HEK293 (cell line): ENCODE measurements around the gene PTPRR.

ENCODE experiments used
- CTCF ChIA-PET: fragments of 350-600 bp; formaldehyde crosslinking; extraction: SDS; loops from one replicate; lab custom pipeline; 2021; ENCODE audit warnings: antibody characterized with exemption; lab: Yijun Ruan, JAX
- POLR2A ChIA-PET: fragments of 300-600 bp; formaldehyde crosslinking; extraction: SDS; loops from one replicate; lab custom pipeline; 2020; ENCODE audit warnings: antibody characterized with exemption, inconsistent platforms; lab: Yijun Ruan, JAX
- H3K27ac ChIP-seq: fragments of 200-500 bp; sonication (Bioruptor generic); 2 replicates; pipeline ENCODE4 v1.5.1; 2014; ENCODE audit warnings: low read depth, low read length, control low read depth, inconsistent platforms; ENCODE audit errors: extremely low read depth
- H3K36me3 ChIP-seq, 2 experiments: fragments of 200-500 bp in 1 of 2; sonication (Bioruptor generic) in 1 of 2; 1 replicate in 1 of 2; 2 replicates in 1 of 2; pipeline ENCODE4 v1.5.1; 2014 to 2017; ENCODE audit warnings: inconsistent platforms in 2 of 2, low read length in 2 of 2; ENCODE audit not compliant: control insufficient read depth in 2 of 2, insufficient read depth in 1 of 2
- H3K4me1 ChIP-seq: fragments of 200-500 bp; sonication (Bioruptor generic); 2 replicates; pipeline ENCODE4 v1.5.1; 2014; ENCODE audit warnings: mild to moderate bottlenecking, low read length, inconsistent platforms; ENCODE audit not compliant: control insufficient read depth, insufficient read depth
- H3K4me3 ChIP-seq: 2 replicates; pipeline ENCODE4 v1.5.1; 2011; ENCODE audit warnings: low read depth, mild to moderate bottlenecking, control low read depth, low read length, moderate library complexity
- H3K9me3 ChIP-seq: fragments of 200-500 bp; sonication (Bioruptor generic); 2 replicates; pipeline ENCODE4 v1.5.1; 2014; ENCODE audit warnings: low read depth, low read length, inconsistent platforms; ENCODE audit not compliant: control insufficient read depth, insufficient read depth
- HOXD13 ChIP-seq: sonication (generic); formaldehyde crosslinking; IDR thresholded peaks from 2 replicates; pipeline ENCODE4 v1.8.0; 2022; ENCODE audit warnings: missing genetic modification reagents, borderline replicate concordance
- IKZF3 ChIP-seq: fragments of 450-650 bp; IDR thresholded peaks from 2 replicates; pipeline ENCODE4 v1.5.0; 2018; ENCODE audit warnings: missing biosample characterization, mild to moderate bottlenecking, missing genetic modification characterization, moderate library complexity
- MZF1 ChIP-seq: fragments of 450-650 bp; formaldehyde crosslinking; IDR thresholded peaks from 2 replicates; pipeline ENCODE4 v1.5.1; 2017; ENCODE audit warnings: missing biosample characterization, missing genetic modification characterization, borderline replicate concordance
- OSR2 ChIP-seq: fragments of 450-650 bp; formaldehyde crosslinking; IDR thresholded peaks from 2 replicates; pipeline ENCODE4 v1.5.1; 2016; ENCODE audit warnings: missing biosample characterization, missing genetic modification characterization
- SCRT2 ChIP-seq: fragments of 450-650 bp; formaldehyde crosslinking; IDR thresholded peaks from 2 replicates; pipeline ENCODE4 v1.5.1; 2016; ENCODE audit warnings: missing biosample characterization, missing genetic modification characterization
- SP7 ChIP-seq: fragments of 450-650 bp; formaldehyde crosslinking; IDR thresholded peaks from 2 replicates; pipeline ENCODE4 v1.5.1; 2016; ENCODE audit warnings: missing biosample characterization, missing genetic modification characterization
- ZBTB17 ChIP-seq: fragments of 450-650 bp; formaldehyde crosslinking; IDR thresholded peaks from 2 replicates; pipeline ENCODE4 v1.5.1; 2016; ENCODE audit warnings: missing biosample characterization, missing genetic modification characterization
- ZBTB21 ChIP-seq: fragments of 450-650 bp; formaldehyde crosslinking; IDR thresholded peaks from 2 replicates; pipeline ENCODE4 v1.5.1; 2017; ENCODE audit warnings: missing biosample characterization, missing genetic modification characterization
- ZBTB7A ChIP-seq: fragments of 450-650 bp; formaldehyde crosslinking; IDR thresholded peaks from 2 replicates; pipeline ENCODE4 v1.5.1; 2016; ENCODE audit warnings: low read depth, missing biosample characterization, missing genetic modification characterization
- ZFP37 ChIP-seq: fragments of 450-650 bp; formaldehyde crosslinking; IDR thresholded peaks from 2 replicates; pipeline ENCODE4 v1.5.1; 2016; ENCODE audit warnings: missing biosample characterization, missing genetic modification characterization
- ZNF169 ChIP-seq: fragments of 450-650 bp; formaldehyde crosslinking; IDR thresholded peaks from 2 replicates; pipeline ENCODE4 v1.5.1; 2016; ENCODE audit warnings: missing biosample characterization, missing genetic modification characterization
- ZNF324 ChIP-seq: fragments of 450-650 bp; formaldehyde crosslinking; IDR thresholded peaks from 2 replicates; pipeline ENCODE4 v1.5.1; 2016; ENCODE audit warnings: missing biosample characterization, missing genetic modification characterization
- ZNF394 ChIP-seq: fragments of 450-650 bp; formaldehyde crosslinking; IDR thresholded peaks from 2 replicates; pipeline ENCODE4 v1.5.1; 2016; ENCODE audit warnings: missing biosample characterization, missing genetic modification characterization, mild to moderate bottlenecking, moderate library complexity, borderline replicate concordance
- ZNF571 ChIP-seq: fragments of 450-650 bp; formaldehyde crosslinking; IDR thresholded peaks from 2 replicates; pipeline ENCODE4 v1.5.0; 2017; ENCODE audit warnings: missing biosample characterization, missing genetic modification characterization
- ZNF596 ChIP-seq: fragments of 450-650 bp; IDR thresholded peaks from 2 replicates; pipeline ENCODE4 v1.5.0; 2018; ENCODE audit warnings: missing biosample characterization, mild to moderate bottlenecking, missing genetic modification characterization, moderate library complexity
- ZNF621 ChIP-seq: fragments of 450-650 bp; formaldehyde crosslinking; IDR thresholded peaks from 2 replicates; pipeline ENCODE4 v1.5.1; 2017; ENCODE audit warnings: missing biosample characterization, missing genetic modification characterization
- ZNF664 ChIP-seq: fragments of 450-650 bp; formaldehyde crosslinking; IDR thresholded peaks from 2 replicates; pipeline ENCODE4 v1.5.1; 2016; ENCODE audit warnings: missing biosample characterization, missing genetic modification characterization
- ZNF707 ChIP-seq: fragments of 450-650 bp; formaldehyde crosslinking; IDR thresholded peaks from 2 replicates; pipeline ENCODE4 v1.5.1; 2016; ENCODE audit warnings: missing biosample characterization, missing genetic modification characterization
- ZNF792 ChIP-seq: fragments of 450-650 bp; formaldehyde crosslinking; IDR thresholded peaks from 2 replicates; pipeline ENCODE4 v1.5.1; 2016; ENCODE audit warnings: missing biosample characterization, missing genetic modification characterization
- ZNF837 ChIP-seq: fragments of 450-650 bp; formaldehyde crosslinking; IDR thresholded peaks from 2 replicates; pipeline ENCODE4 v1.5.1; 2016; ENCODE audit warnings: missing biosample characterization, missing genetic modification characterization
- TF ChIP-seq, protein P1 (sequence below): fragments of 450-650 bp; formaldehyde crosslinking; IDR thresholded peaks from 2 replicates; pipeline ENCODE4 v1.5.1; 2016; ENCODE audit warnings: missing biosample characterization, missing genetic modification characterization
- TF ChIP-seq, protein P2 (sequence below): fragments of 450-650 bp; formaldehyde crosslinking; IDR thresholded peaks from 2 replicates; pipeline ENCODE4 v1.5.1; 2017; ENCODE audit warnings: missing biosample characterization, missing genetic modification characterization

Gene PTPRR

DNA sequence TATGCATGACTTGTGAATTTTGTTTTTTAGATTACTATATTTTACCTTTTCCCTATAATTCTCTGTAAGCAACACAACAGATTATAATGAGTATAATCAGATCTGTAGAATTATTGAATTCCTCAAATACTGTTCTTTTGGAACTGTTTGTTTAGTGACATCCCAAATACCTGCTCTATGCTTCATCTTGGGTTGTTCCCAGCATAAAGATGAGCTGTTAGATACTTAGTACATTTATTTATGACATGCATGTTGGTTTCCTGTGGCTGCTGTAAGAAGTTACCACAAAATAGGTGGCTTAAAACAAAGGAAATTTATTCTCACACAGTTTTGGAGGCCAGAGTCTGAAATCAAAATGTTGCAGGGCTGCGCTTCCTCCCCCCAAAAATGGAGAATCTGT, 78.4 kb downstream of the PTPRR start:
- CTCF ChIA-PET, result interaction anchor here (0.6 to 1.5 kb wide), 3 partner anchors 10 to 1405 kb away, joined by 3 to 4 read pairs (median 4); no protein-coding TSS in a partner anchor
- no peaks in the 10 kb centered on the region for H3K9me3 ChIP-seq
- H3K4me3 ChIP-seq, result no peak overlapping the region
- POLR2A ChIA-PET, result no interaction called here
- no peak overlapping the region for H3K27ac ChIP-seq
- no peaks in the 10 kb centered on the region for H3K36me3 ChIP-seq
- no peak for TF ChIP-seq ZBTB21 (tag by site-specific recombination)
- TF ChIP-seq OSR2, result no peak
- no peak for TF ChIP-seq ZNF664 (tag by site-specific recombination)
- no peak for TF ChIP-seq ZNF792 (tag by site-specific recombination)
- no peak for TF ChIP-seq SP7
- TF ChIP-seq, protein P1, sequence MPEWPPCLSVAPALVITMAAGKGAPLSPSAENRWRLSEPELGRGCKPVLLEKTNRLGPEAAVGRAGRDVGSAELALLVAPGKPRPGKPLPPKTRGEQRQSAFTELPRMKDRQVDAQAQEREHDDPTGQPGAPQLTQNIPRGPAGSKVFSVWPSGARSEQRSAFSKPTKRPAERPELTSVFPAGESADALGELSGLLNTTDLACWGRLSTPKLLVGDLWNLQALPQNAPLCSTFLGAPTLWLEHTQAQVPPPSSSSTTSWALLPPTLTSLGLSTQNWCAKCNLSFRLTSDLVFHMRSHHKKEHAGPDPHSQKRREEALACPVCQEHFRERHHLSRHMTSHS, result no peak
- TF ChIP-seq ZNF837, result no peak
- TF ChIP-seq, protein P2, sequence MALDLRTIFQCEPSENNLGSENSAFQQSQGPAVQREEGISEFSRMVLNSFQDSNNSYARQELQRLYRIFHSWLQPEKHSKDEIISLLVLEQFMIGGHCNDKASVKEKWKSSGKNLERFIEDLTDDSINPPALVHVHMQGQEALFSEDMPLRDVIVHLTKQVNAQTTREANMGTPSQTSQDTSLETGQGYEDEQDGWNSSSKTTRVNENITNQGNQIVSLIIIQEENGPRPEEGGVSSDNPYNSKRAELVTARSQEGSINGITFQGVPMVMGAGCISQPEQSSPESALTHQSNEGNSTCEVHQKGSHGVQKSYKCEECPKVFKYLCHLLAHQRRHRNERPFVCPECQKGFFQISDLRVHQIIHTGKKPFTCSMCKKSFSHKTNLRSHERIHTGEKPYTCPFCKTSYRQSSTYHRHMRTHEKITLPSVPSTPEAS, result no peak
- no peak for TF ChIP-seq ZFP37 (tag by site-specific recombination)
- TF ChIP-seq ZNF621 (tag by site-specific recombination), result no peak
- no peak for TF ChIP-seq ZNF324 (tag by site-specific recombination)
- no peak for TF ChIP-seq SCRT2 (tag by site-specific recombination)
- no peak for TF ChIP-seq ZNF571 (tag by site-specific recombination)
- TF ChIP-seq, all 188 proteins: peak for 0
- no peaks in the 10 kb centered on the region for H3K4me1 ChIP-seq

DNA sequence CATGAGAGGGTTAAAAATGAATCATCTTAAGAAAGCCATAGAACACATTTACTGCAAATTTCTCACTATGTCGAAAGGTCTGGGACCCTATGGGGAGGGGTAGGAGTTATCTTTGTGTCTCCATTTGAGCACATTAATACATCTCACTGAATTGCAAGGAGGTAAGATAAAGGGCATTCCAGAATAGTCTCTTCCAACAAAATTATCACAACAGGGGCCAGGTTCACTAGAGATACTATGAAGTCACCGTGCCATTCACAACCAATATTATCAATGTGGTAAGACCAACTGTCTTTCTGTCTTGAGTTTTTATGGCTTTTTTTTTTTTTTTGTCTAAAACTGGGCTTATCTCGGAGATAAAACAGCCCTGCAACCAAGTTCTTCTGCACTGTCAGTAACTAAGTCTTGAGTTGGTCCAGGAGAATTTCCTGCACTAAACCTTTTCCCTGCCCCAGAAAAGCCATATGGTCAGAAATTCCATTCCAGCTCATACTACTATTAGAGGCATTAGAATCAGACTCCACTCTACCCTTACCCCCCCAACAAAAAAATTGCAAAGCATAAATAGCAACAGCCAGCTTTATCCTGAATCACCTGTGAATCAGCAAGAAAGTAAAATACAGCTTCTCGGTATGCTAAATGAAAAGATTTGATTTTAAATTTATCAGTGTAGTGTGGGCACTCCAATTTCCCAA, 79.7 kb downstream of the PTPRR start:
- POLR2A ChIA-PET, result no interaction called here
- H3K4me3 ChIP-seq, result no peak overlapping the region
- no peaks in the 10 kb centered on the region for H3K36me3 ChIP-seq
- H3K4me1 ChIP-seq, result no peaks in the 10 kb centered on the region
- H3K9me3 ChIP-seq, result no peaks in the 10 kb centered on the region
- TF ChIP-seq ZNF394 (tag by site-specific recombination) (no peak), ZNF169 (tag by site-specific recombination) (no peak), ZBTB17 (tag by site-specific recombination) (no peak), ZNF596 (tag by site-specific recombination) (no peak), HOXD13 (CRISPR knock-in tag) (no peak)
- CTCF ChIA-PET, result interaction anchor here (0.6 to 2.1 kb wide), 2 partner anchors 9 to 315 kb away, joined by 3 to 10 read pairs; no protein-coding TSS in a partner anchor
- H3K27ac ChIP-seq, result no peak overlapping the region

DNA sequence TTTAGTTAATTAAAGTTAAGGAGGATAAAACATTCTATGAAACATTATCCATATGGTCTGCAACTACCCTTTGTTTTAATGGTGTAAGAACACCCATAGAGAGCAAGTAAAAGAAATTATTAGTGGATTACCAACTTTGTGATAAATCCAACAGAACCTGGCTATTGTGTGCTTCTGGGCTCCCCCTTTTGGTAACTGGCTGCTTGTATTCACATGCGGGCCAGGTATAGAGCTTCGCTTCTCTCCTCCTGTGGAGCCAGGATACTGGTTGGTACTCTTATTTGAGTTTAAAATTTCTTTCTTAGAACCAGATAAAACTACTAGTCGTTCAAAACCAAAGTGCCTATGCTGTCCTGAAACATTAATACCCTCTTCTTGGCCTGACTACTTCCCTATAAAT, 81.0 kb downstream of the PTPRR start:
- no peaks in the 10 kb centered on the region for H3K36me3 ChIP-seq
- ChIA-PET CTCF (interaction anchor here (1.2 to 2.1 kb wide), 2 partner anchors 10 to 15 kb away, joined by 3 to 10 read pairs; no protein-coding TSS in a partner anchor), POLR2A (no interaction called here)
- TF ChIP-seq ZNF707 (tag by site-specific recombination) (no peak), IKZF3 (tag by site-specific recombination) (no peak), ZBTB7A (tag by site-specific recombination) (no peak), MZF1 (tag by site-specific recombination) (no peak)
- no peaks in the 10 kb centered on the region for H3K9me3 ChIP-seq
- H3K4me3 ChIP-seq, result no peak overlapping the region
- H3K27ac ChIP-seq, result no peak overlapping the region
- no peaks in the 10 kb centered on the region for H3K4me1 ChIP-seq
